B cell (primary cell): ENCODE measurements around the gene CLDN20. TPM values are rescaled to one million over a fixed set of nuclear protein-coding genes. Genes with fewer than 3 reads are reported as not detected.

Experiments
- ATAC-seq: fragments of 200-7000 bp; cut with Tn5 transposase; one replicate; pipeline ENCODE4 v1.10.0; 2021; ENCODE audit warnings: low read depth, mild to moderate bottlenecking, moderate number of reproducible peaks, moderate library complexity
- CTCF ChIA-PET: fragments of 350-600 bp; sonication (Branson Sonifier 250); formaldehyde crosslinking; loops from one replicate; lab custom pipeline; 2021; ENCODE audit warnings: antibody characterized with exemption, inconsistent platforms; lab: Charles Lee
- POLR2A ChIA-PET: fragments of 350-600 bp; sonication (Branson Sonifier 250); formaldehyde crosslinking; loops from one replicate; lab custom pipeline; 2021; ENCODE audit warnings: antibody characterized with exemption; lab: Charles Lee
- DNase-seq: peaks from one replicate; pipeline ENCODE4 v3.0.0; 2013
- H2AFZ ChIP-seq: 2 replicates; pipeline ENCODE4 v1.6.1; 2012; ENCODE audit warnings: mild to moderate bottlenecking, low read depth, low read length; ENCODE audit not compliant: insufficient read depth, poor library complexity, severe bottlenecking
- H3K27ac ChIP-seq, 2 donors: 1 replicate in 1 of 2; 2 replicates in 1 of 2; pipeline ENCODE4 v1.5.1; 2012 to 2013; ENCODE audit warnings: low read length in 2 of 2, mild to moderate bottlenecking in 2 of 2, moderate library complexity in 1 of 2
- H3K27me3 ChIP-seq, 4 experiments: fragments of 200-600 bp in 1 of 4; sonication (generic) in 1 of 4; replicated peaks in 1 of 4; 1 replicate in 2 of 4; 2 replicates in 2 of 4; pipeline versions ENCODE4 v1.6.1 to v1.7.0; 2013 to 2016; ENCODE audit warnings: low read length in 3 of 4, mild to moderate bottlenecking in 2 of 4, mixed read lengths in 1 of 4, moderate library complexity in 1 of 4; ENCODE audit not compliant: insufficient read depth in 4 of 4, control insufficient read depth in 3 of 4; ENCODE audit errors: control extremely low read depth in 1 of 4
- H3K36me3 ChIP-seq, 2 experiments: replicated peaks in 1 of 2; 1 replicate in 1 of 2; 2 replicates in 1 of 2; pipeline versions ENCODE4 v1.6.1 to v1.7.1; 2013; ENCODE audit warnings: low read length in 1 of 2; ENCODE audit not compliant: insufficient read depth in 2 of 2, control insufficient read depth in 1 of 2; ENCODE audit errors: control extremely low read depth in 1 of 2, extremely low read depth in 1 of 2
- H3K4me1 ChIP-seq, 2 donors: fragments of 200-600 bp in 1 of 2; sonication (generic) in 1 of 2; 1 replicate in 1 of 2; 2 replicates in 1 of 2; pipeline versions ENCODE4 v1.5.1 to v1.6.1; 2013 to 2017; ENCODE audit warnings: low read length in 2 of 2; ENCODE audit not compliant: control insufficient read depth in 2 of 2, insufficient read depth in 2 of 2
- H3K4me2 ChIP-seq: replicated peaks from 2 replicates; pipeline ENCODE3; 2012; ENCODE audit warnings: mild to moderate bottlenecking, low read depth, low read length; ENCODE audit not compliant: poor library complexity, severe bottlenecking
- H3K4me3 ChIP-seq, 5 experiments: fragments of 200-600 bp in 1 of 5; sonication (generic) in 1 of 5; 1 replicate in 3 of 5; 2 replicates in 2 of 5; pipeline versions ENCODE4 v1.5.1 to v1.7.0; 2011 to 2016; ENCODE audit warnings: low read length in 4 of 5, mild to moderate bottlenecking in 4 of 5, low read depth in 2 of 5, control low read depth in 1 of 5, moderate library complexity in 1 of 5; ENCODE audit not compliant: insufficient read depth in 1 of 5; ENCODE audit errors: control extremely low read depth in 1 of 5, extremely low read depth in 1 of 5
- H3K79me2 ChIP-seq: fragments of 200-600 bp; sonication (generic); one replicate; pipeline ENCODE4 v1.6.0; 2016; ENCODE audit warnings: low read length; ENCODE audit not compliant: control insufficient read depth, insufficient read depth
- H3K9ac ChIP-seq: fragments of 200-600 bp; sonication (generic); 2 replicates; pipeline ENCODE4 v1.6.1; 2017; ENCODE audit warnings: mild to moderate bottlenecking, low read length, moderate library complexity
- H3K9me3 ChIP-seq, 3 donors: one replicate each; pipeline versions ENCODE4 v1.6.1 to v1.7.1; 2013; ENCODE audit warnings: low read length in 2 of 3; ENCODE audit not compliant: control insufficient read depth in 2 of 3, insufficient read depth in 1 of 3; ENCODE audit errors: control extremely low read depth in 1 of 3
- H4K20me1 ChIP-seq: 2 replicates; pipeline ENCODE4 v1.6.0; 2012; ENCODE audit warnings: mild to moderate bottlenecking, low read length; ENCODE audit not compliant: insufficient read depth, control insufficient read depth, poor library complexity, severe bottlenecking
- H3K27ac Mint-ChIP-seq: one replicate; pipeline ENCODE4 v1.8.0; 2021; ENCODE audit warnings: mixed read lengths
- H3K27me3 Mint-ChIP-seq: one replicate; pipeline ENCODE4 v1.8.0; 2021; ENCODE audit warnings: mixed read lengths
- H3K4me1 Mint-ChIP-seq: one replicate; pipeline ENCODE4 v1.8.0; 2021; ENCODE audit warnings: mixed read lengths
- H3K4me3 Mint-ChIP-seq: one replicate; pipeline ENCODE4 v1.8.0; 2021; ENCODE audit warnings: mixed read lengths
- H3K9me3 Mint-ChIP-seq: one replicate; pipeline ENCODE4 v1.8.0; 2022; ENCODE audit warnings: mixed read lengths; ENCODE audit not compliant: insufficient read depth
- CTCF ChIP-seq: fragments of 200-600 bp; IDR thresholded peaks from one replicate; pipeline ENCODE4 v1.8.0; 2022; ENCODE audit warnings: antibody characterized with exemption, mild to moderate bottlenecking
- EZH2 ChIP-seq: IDR thresholded peaks from 2 replicates; pipeline ENCODE4 v1.6.1; 2012; ENCODE audit warnings: borderline replicate concordance, low read depth, mild to moderate bottlenecking, moderate library complexity, low read length; ENCODE audit not compliant: insufficient read depth, poor library complexity, severe bottlenecking
- WGBS: methylation state at CpG from one replicate; pipeline ENCODE4 v1.1.5; 2013; ENCODE audit warnings: missing lambda C conversion rate; ENCODE audit not compliant: insufficient coverage; 5-methylcytosine and 5-hydroxymethylcytosine counted together
- intact Hi-C: fragments of 100-400 bp; cut with micrococcal nuclease; formaldehyde crosslinking; loops from one replicate; pipeline ENCODE4 v1.10.0; 2022
- polyA plus RNA-seq: library from polyadenylated mRNA; depleted of rRNA; stranded (reverse); fragments of >200 nt; gene quantifications from 2 replicates; pipeline ENCODE4 v1.2.3, GENCODE V29; 2012
- total RNA-seq, 2 donors: library from RNA; stranded (reverse); fragments of 120-200 nt in 1 of 2; gene quantifications; 1 replicate in 1 of 2; 2 replicates in 1 of 2; pipeline versions ENCODE4 v1.2.3 to v1.2.4, GENCODE V29; 2013 to 2022

The CLDN20 gene
- total and polyA plus RNA-seq, 2 donors (not counting 1 experiment from before 2014, with no cell fraction given): not detected

- intact Hi-C loops: no loop called here
- Mint-ChIP-seq H3K4me3 (no peak overlapping the region), H3K27me3 (no peaks in the 10 kb centered on the region), H3K9me3 (no peaks in the 10 kb centered on the region), H3K27ac (no peak overlapping the region), H3K4me1 (no peaks in the 10 kb centered on the region)
- Histone ChIP-seq H3K9ac (no peak overlapping the region), H4K20me1 (no peaks in the 10 kb centered on the region), H3K4me2 (no peak overlapping the region), H3K79me2 (no peaks in the 10 kb centered on the region), H3K4me1 (no peaks in the 10 kb centered on the region), H3K9me3 (no peaks in the 10 kb centered on the region), H3K36me3 (peaks cover 0 to 45% of the 10 kb centered on the region in 2 experiments), H3K27me3 (no peaks in the 10 kb centered on the region), H2AFZ (no peak overlapping the region), H3K4me3 (no peak overlapping the region), H3K27ac (no peak overlapping the region)
- DNase-seq (no peak), ATAC-seq (no peak)
- CTCF ChIA-PET: no interaction called here
- TF ChIP-seq EZH2 (no peak), CTCF (no peak)
- 92% methylated on average over 2 of the region's 3 CpGs for WGBS
- POLR2A ChIA-PET: no interaction called here
Measured at GRCh38 chr6:155291291-155291690, 27.5 kb downstream of the CLDN20 start.

GRCh38 chr6:155292711-155293110, 28.9 kb downstream of the CLDN20 start:
- WGBS: 100% methylated on average over 2 of the region's 5 CpGs
- no peak overlapping the region for H3K27ac Mint-ChIP-seq
- CTCF ChIA-PET: no interaction called here

More at GRCh38 chr6:155292711-155293110, 28.9 kb downstream of the CLDN20 start:
- Histone ChIP-seq H3K4me2 (no peak overlapping the region), H3K27ac (no peak overlapping the region), H3K4me3 (no peak overlapping the region), H3K79me2 (no peaks in the 10 kb centered on the region), H3K36me3 (peaks cover 0 to 57% of the 10 kb centered on the region in 2 experiments), H3K9ac (no peak overlapping the region), H3K27me3 (no peaks in the 10 kb centered on the region), H3K9me3 (no peaks in the 10 kb centered on the region), H2AFZ (no peak overlapping the region), H3K4me1 (no peaks in the 10 kb centered on the region), H4K20me1 (no peaks in the 10 kb centered on the region)
- Mint-ChIP-seq H3K4me3 (no peak overlapping the region), H3K4me1 (no peaks in the 10 kb centered on the region), H3K27me3 (no peaks in the 10 kb centered on the region), H3K9me3 (no peaks in the 10 kb centered on the region)
- DNase-seq (no peak), ATAC-seq (no peak)
- POLR2A ChIA-PET: no interaction called here
- intact Hi-C loops: no loop called here
- TF ChIP-seq CTCF (no peak), EZH2 (no peak)
